ENCODE results near the gene PCDHGA9.
"Not testable (repeated sequence)": the region's sequence is repeated elsewhere in the genome, so short reads cannot be mapped to it uniquely, and the experiment has no call there.

PCDHGA9 gene

GRCh38 chr5:141414548-141415274, 12.1 kb downstream of the PCDHGA9 start:
- peak overlapping the region in 3 of 5 donors; percentile 20 to 63 (median 46) for H3K4me3 ChIP-seq (ENCODE audit: low read depth in 1 of 5, low read length in 5 of 5)
- H3K9me3 ChIP-seq (ENCODE audit: control insufficient read depth in 5 of 5, low read length in 5 of 5) = peaks cover 42 to 65% (median 55%) of the 10 kb centered on the region in 5 donors
- not testable (repeated sequence) for H3K27ac ChIP-seq (ENCODE audit: low read depth, low read length); H3K27me3 ChIP-seq (ENCODE audit: control insufficient read depth in 5 of 5, insufficient read depth in 4 of 5, low read length in 5 of 5); H3K36me3 ChIP-seq (ENCODE audit: control insufficient read depth in 5 of 5, insufficient read depth in 5 of 5, low read length in 5 of 5); H3K9ac ChIP-seq (ENCODE audit: low read length in 5 of 5)
- H3K4me1 ChIP-seq (ENCODE audit: control insufficient read depth in 5 of 5, insufficient read depth in 5 of 5, low read length in 5 of 5) = peaks cover 0 to 34% (median 19%) of the 10 kb centered on the region in 5 donors

- H3K36me3 ChIP-seq (ENCODE audit: control insufficient read depth in 5 of 5, insufficient read depth in 5 of 5, low read length in 5 of 5); H3K9ac ChIP-seq (ENCODE audit: low read length in 5 of 5); H3K27ac ChIP-seq (ENCODE audit: low read depth, low read length); H3K27me3 ChIP-seq (ENCODE audit: control insufficient read depth in 5 of 5, insufficient read depth in 4 of 5, low read length in 5 of 5): not testable (repeated sequence)
- Histone ChIP-seq H3K9me3 (ENCODE audit: control insufficient read depth in 5 of 5, low read length in 5 of 5) (peaks cover 41 to 64% (median 55%) of the 10 kb centered on the region in 5 donors), H3K4me3 (ENCODE audit: low read depth in 1 of 5, low read length in 5 of 5) (peak overlapping the region in 1 of 5 donors; percentile 12), H3K4me1 (ENCODE audit: control insufficient read depth in 5 of 5, insufficient read depth in 5 of 5, low read length in 5 of 5) (peaks cover 0 to 29% (median 15%) of the 10 kb centered on the region in 5 donors)
These were observed 12.7 kb downstream of the PCDHGA9 start for GRCh38 chr5:141415275-141415618.

GRCh38 chr5:141417494-141418172, 15.1 kb downstream of the PCDHGA9 start, which contains the start of gene PCDHGB7:
Gene PCDHGB7, plus strand, starts transcription at chr5:141417677. Its CDS starts 183 bp downstream, at chr5:141417860.
- peak within 1 kb of the TSS in 2 of 5 donors; percentile 9 to 38 for H3K9ac ChIP-seq (ENCODE audit: low read length in 5 of 5)
- H3K27ac ChIP-seq (ENCODE audit: low read depth, low read length); H3K27me3 ChIP-seq (ENCODE audit: control insufficient read depth in 5 of 5, insufficient read depth in 4 of 5, low read length in 5 of 5); H3K36me3 ChIP-seq (ENCODE audit: control insufficient read depth in 5 of 5, insufficient read depth in 5 of 5, low read length in 5 of 5): not testable (repeated sequence)
- H3K4me1 ChIP-seq (ENCODE audit: control insufficient read depth in 5 of 5, insufficient read depth in 5 of 5, low read length in 5 of 5) = peaks cover 0 to 38% (median 21%) of the 10 kb centered on the region in 5 donors
- peaks cover 44 to 73% (median 66%) of the 10 kb centered on the region in 5 donors for H3K9me3 ChIP-seq (ENCODE audit: control insufficient read depth in 5 of 5, low read length in 5 of 5)
- H3K4me3 ChIP-seq (ENCODE audit: low read depth in 1 of 5, low read length in 5 of 5) = peak within 1 kb of the TSS; percentile 45 to 68 (median 60)

- H3K4me1 ChIP-seq (ENCODE audit: control insufficient read depth in 5 of 5, insufficient read depth in 5 of 5, low read length in 5 of 5) = peaks cover 0 to 34% (median 14%) of the 10 kb centered on the region in 5 donors
- no peak overlapping the region for H3K9ac ChIP-seq (ENCODE audit: low read length in 5 of 5)
- H3K9me3 ChIP-seq (ENCODE audit: control insufficient read depth in 5 of 5, low read length in 5 of 5) = peaks cover 43 to 72% (median 65%) of the 10 kb centered on the region in 5 donors
- H3K4me3 ChIP-seq (ENCODE audit: low read depth in 1 of 5, low read length in 5 of 5) = peak overlapping the region; percentile 45 to 68 (median 60)
- peaks cover 0 to 10% (median 6%) of the 10 kb centered on the region in 5 donors for H3K27me3 ChIP-seq (ENCODE audit: control insufficient read depth in 5 of 5, insufficient read depth in 4 of 5, low read length in 5 of 5)
- no peak overlapping the region for H3K27ac ChIP-seq (ENCODE audit: low read depth, low read length)
- H3K36me3 ChIP-seq (ENCODE audit: control insufficient read depth in 5 of 5, insufficient read depth in 5 of 5, low read length in 5 of 5) = no peaks in the 10 kb centered on the region
These were observed 16.7 kb downstream of the PCDHGA9 start for GRCh38 chr5:141419074-141419880.

- H3K4me3 ChIP-seq (ENCODE audit: low read depth in 1 of 5, low read length in 5 of 5) = peak within 1 kb of the TSS; percentile 45 to 68 (median 66)
- no peak within 1 kb of the TSS for H3K27ac ChIP-seq (ENCODE audit: low read depth, low read length)
- H3K9me3 ChIP-seq (ENCODE audit: control insufficient read depth in 5 of 5, low read length in 5 of 5) = peaks cover 42 to 77% (median 71%) of the 10 kb centered on the region in 5 donors
- no peaks in the 10 kb centered on the region for H3K36me3 ChIP-seq (ENCODE audit: control insufficient read depth in 5 of 5, insufficient read depth in 5 of 5, low read length in 5 of 5)
- H3K9ac ChIP-seq (ENCODE audit: low read length in 5 of 5) = peak within 1 kb of the TSS in 2 of 5 donors; percentile 1 to 5
- peaks cover 0 to 34% (median 14%) of the 10 kb centered on the region in 5 donors for H3K4me1 ChIP-seq (ENCODE audit: control insufficient read depth in 5 of 5, insufficient read depth in 5 of 5, low read length in 5 of 5)
- peaks cover 0 to 10% (median 6%) of the 10 kb centered on the region in 5 donors for H3K27me3 ChIP-seq (ENCODE audit: control insufficient read depth in 5 of 5, insufficient read depth in 4 of 5, low read length in 5 of 5)
These were observed 18.4 kb downstream of the PCDHGA9 start, which contains the start of gene PCDHGA11 for GRCh38 chr5:141420855-141421488. Gene PCDHGA11, plus strand, starts transcription at chr5:141421051. Its CDS starts 177 bp downstream, at chr5:141421228.

- no peaks in the 10 kb centered on the region for H3K36me3 ChIP-seq (ENCODE audit: control insufficient read depth in 5 of 5, insufficient read depth in 5 of 5, low read length in 5 of 5)
- peaks cover 43 to 78% (median 76%) of the 10 kb centered on the region in 5 donors for H3K9me3 ChIP-seq (ENCODE audit: control insufficient read depth in 5 of 5, low read length in 5 of 5)
- peaks cover 0 to 34% (median 14%) of the 10 kb centered on the region in 5 donors for H3K4me1 ChIP-seq (ENCODE audit: control insufficient read depth in 5 of 5, insufficient read depth in 5 of 5, low read length in 5 of 5)
- H3K27me3 ChIP-seq (ENCODE audit: control insufficient read depth in 5 of 5, insufficient read depth in 4 of 5, low read length in 5 of 5) = peaks cover 0 to 10% (median 6%) of the 10 kb centered on the region in 5 donors
- no peak overlapping the region for H3K27ac ChIP-seq (ENCODE audit: low read depth, low read length)
- peak overlapping the region; percentile 38 to 66 (median 58) for H3K4me3 ChIP-seq (ENCODE audit: low read depth in 1 of 5, low read length in 5 of 5)
- peak overlapping the region in 1 of 5 donors; percentile 5 for H3K9ac ChIP-seq (ENCODE audit: low read length in 5 of 5)
These were observed 18.9 kb downstream of the PCDHGA9 start for GRCh38 chr5:141421489-141421855.

GRCh38 chr5:141422742-141423291, 20.2 kb downstream of the PCDHGA9 start:
- H3K4me3 ChIP-seq (ENCODE audit: low read depth in 1 of 5, low read length in 5 of 5) = peak overlapping the region in 4 of 5 donors; percentile 11 to 58 (median 33)
- H3K4me1 ChIP-seq (ENCODE audit: control insufficient read depth in 5 of 5, insufficient read depth in 5 of 5, low read length in 5 of 5) = peaks cover 0 to 30% (median 13%) of the 10 kb centered on the region in 5 donors
- H3K9me3 ChIP-seq (ENCODE audit: control insufficient read depth in 5 of 5, low read length in 5 of 5) = peaks cover 55 to 89% (median 85%) of the 10 kb centered on the region in 5 donors
- no peak overlapping the region for H3K27ac ChIP-seq (ENCODE audit: low read depth, low read length)
- peaks cover 0 to 3% (median 0%) of the 10 kb centered on the region in 5 donors for H3K36me3 ChIP-seq (ENCODE audit: control insufficient read depth in 5 of 5, insufficient read depth in 5 of 5, low read length in 5 of 5)
- H3K27me3 ChIP-seq (ENCODE audit: control insufficient read depth in 5 of 5, insufficient read depth in 4 of 5, low read length in 5 of 5) = peaks cover 0 to 10% (median 6%) of the 10 kb centered on the region in 5 donors
- H3K9ac ChIP-seq (ENCODE audit: low read length in 5 of 5) = no peak overlapping the region

GRCh38 chr5:141427783-141428426, 25.3 kb downstream of the PCDHGA9 start:
- no peak overlapping the region for H3K9ac ChIP-seq (ENCODE audit: low read length in 5 of 5)
- no peak overlapping the region for H3K27ac ChIP-seq (ENCODE audit: low read depth, low read length)
- peaks cover 0 to 16% (median 13%) of the 10 kb centered on the region in 5 donors for H3K4me1 ChIP-seq (ENCODE audit: control insufficient read depth in 5 of 5, insufficient read depth in 5 of 5, low read length in 5 of 5)
- H3K36me3 ChIP-seq (ENCODE audit: control insufficient read depth in 5 of 5, insufficient read depth in 5 of 5, low read length in 5 of 5) = peaks cover 0 to 4% (median 0%) of the 10 kb centered on the region in 5 donors
- H3K9me3 ChIP-seq (ENCODE audit: control insufficient read depth in 5 of 5, low read length in 5 of 5) = peaks cover 35 to 78% (median 76%) of the 10 kb centered on the region in 5 donors
- H3K4me3 ChIP-seq (ENCODE audit: low read depth in 1 of 5, low read length in 5 of 5) = peak overlapping the region; percentile 11 to 56 (median 50)
- peaks cover 0 to 12% (median 4%) of the 10 kb centered on the region in 5 donors for H3K27me3 ChIP-seq (ENCODE audit: control insufficient read depth in 5 of 5, insufficient read depth in 4 of 5, low read length in 5 of 5)
